MM.1S (cell line): ENCODE data around the gene LOXL4.

Source experiments
- DNase-seq: peaks from one replicate; pipeline ENCODE4 v3.0.0-alpha.2; 2015
- H2AFZ ChIP-seq: fragments of 300-600 bp; sonication (generic); 2 replicates; pipeline ENCODE4 v1.6.0; 2016; ENCODE audit warnings: antibody characterized with exemption, low read length
- H3F3A ChIP-seq: fragments of 300-600 bp; sonication (generic); 2 replicates; pipeline ENCODE4 v1.6.1; 2016; ENCODE audit warnings: mild to moderate bottlenecking, antibody characterized with exemption, low read length, moderate library complexity, mixed read lengths; ENCODE audit not compliant: insufficient read depth
- H3K27ac ChIP-seq: fragments of 300-600 bp; sonication (generic); 2 replicates; pipeline ENCODE4 v1.5.1; 2016; ENCODE audit warnings: mild to moderate bottlenecking, low read length
- H3K27me3 ChIP-seq: fragments of 300-600 bp; sonication (generic); replicated peaks from 2 replicates; pipeline ENCODE4 v1.6.0; 2016; ENCODE audit warnings: low read length; ENCODE audit not compliant: insufficient read depth
- H3K36me3 ChIP-seq: fragments of 300-600 bp; sonication (generic); replicated peaks from 2 replicates; pipeline ENCODE4 v1.6.1; 2016; ENCODE audit warnings: mild to moderate bottlenecking, low read length, mixed read lengths; ENCODE audit not compliant: insufficient read depth
- H3K4me1 ChIP-seq: fragments of 300-600 bp; sonication (generic); 2 replicates; pipeline ENCODE4 v1.6.1; 2016; ENCODE audit warnings: low read length, mixed read lengths
- H3K4me2 ChIP-seq: fragments of 300-600 bp; sonication (generic); 2 replicates; pipeline ENCODE4 v1.6.0; 2016; ENCODE audit warnings: low read depth, low read length
- H3K4me3 ChIP-seq: fragments of 300-600 bp; sonication (generic); 2 replicates; pipeline ENCODE4 v1.5.1; 2016; ENCODE audit warnings: low read length, mixed read lengths
- H3K79me2 ChIP-seq: fragments of 300-600 bp; sonication (generic); 2 replicates; pipeline ENCODE4 v1.6.1; 2016; ENCODE audit warnings: mixed run types, low read length, mixed read lengths
- H3K9ac ChIP-seq: fragments of 300-600 bp; sonication (generic); 2 replicates; pipeline ENCODE4 v1.6.1; 2016; ENCODE audit warnings: low read length, mixed read lengths
- H3K9me2 ChIP-seq: fragments of 300-600 bp; sonication (generic); replicated peaks from 2 replicates; pipeline ENCODE4 v1.6.1; 2016; ENCODE audit warnings: mild to moderate bottlenecking, low read length, mixed read lengths; ENCODE audit not compliant: insufficient read depth
- H3K9me3 ChIP-seq: fragments of 300-600 bp; sonication (generic); replicated peaks from 2 replicates; pipeline ENCODE4 v1.6.1; 2016; ENCODE audit warnings: mild to moderate bottlenecking, low read length, mixed read lengths; ENCODE audit not compliant: insufficient read depth
- H4K20me1 ChIP-seq: fragments of 300-600 bp; sonication (generic); 2 replicates; pipeline ENCODE4 v1.6.1; 2016; ENCODE audit warnings: mild to moderate bottlenecking, low read length, moderate library complexity, mixed read lengths; ENCODE audit not compliant: insufficient read depth
- CTCF ChIP-seq: fragments of 300-600 bp; sonication (generic); IDR thresholded peaks from 2 replicates; pipeline ENCODE4 v1.5.1; 2016; ENCODE audit warnings: antibody characterized with exemption, low read length, mixed read lengths
- EZH2 ChIP-seq: fragments of 300-600 bp; sonication (generic); optimal IDR thresholded peaks from 2 replicates; pipeline ENCODE3; 2017; ENCODE audit warnings: low read depth, mild to moderate bottlenecking, antibody characterized with exemption, low read length, mixed read lengths
- EZH2phosphoT487 ChIP-seq: fragments of 300-600 bp; sonication (generic); IDR thresholded peaks from 2 replicates; pipeline ENCODE4 v1.6.1; 2018; ENCODE audit warnings: antibody characterized with exemption, low read length

Gene LOXL4

GRCh38 chr10:98314532-98315284 lies 46.7 kb upstream of the LOXL4 start:
- Histone ChIP-seq H3K9ac (no peak overlapping the region), H3K4me3 (no peak overlapping the region), H3K79me2 (no peaks in the 10 kb centered on the region), H3K9me2 (no peaks in the 10 kb centered on the region), H3F3A (no peaks in the 10 kb centered on the region), H3K4me2 (no peak overlapping the region), H3K4me1 (peaks cover 12% of the 10 kb centered on the region), H2AFZ (no peak overlapping the region), H4K20me1 (no peaks in the 10 kb centered on the region), H3K9me3 (no peaks in the 10 kb centered on the region), H3K27ac (no peak overlapping the region), H3K36me3 (no peaks in the 10 kb centered on the region), H3K27me3 (no peaks in the 10 kb centered on the region)
- TF ChIP-seq EZH2 (no peak), EZH2phosphoT487 (no peak), CTCF (no peak)
- no peak for DNase-seq

- H3K4me2 ChIP-seq = no peak overlapping the region
- H3K27ac ChIP-seq = no peak overlapping the region
- no peak overlapping the region for H3K4me3 ChIP-seq
- H3F3A ChIP-seq = no peaks in the 10 kb centered on the region
- no peaks in the 10 kb centered on the region for H3K9me3 ChIP-seq
- no peak overlapping the region for H3K9ac ChIP-seq
- no peaks in the 10 kb centered on the region for H3K36me3 ChIP-seq
- H2AFZ ChIP-seq = no peak overlapping the region
- H3K9me2 ChIP-seq = no peaks in the 10 kb centered on the region
- H4K20me1 ChIP-seq = no peaks in the 10 kb centered on the region
- no peaks in the 10 kb centered on the region for H3K27me3 ChIP-seq
- no peak for TF ChIP-seq EZH2
- TF ChIP-seq CTCF = no peak
- TF ChIP-seq EZH2phosphoT487 = no peak
- H3K79me2 ChIP-seq = no peaks in the 10 kb centered on the region
- peaks cover 13% of the 10 kb centered on the region for H3K4me1 ChIP-seq
- DNase-seq = no peak
Measured at GRCh38 chr10:98313598-98313997, 45.6 kb upstream of the LOXL4 start.

GRCh38 chr10:98312822-98313221 lies 44.8 kb upstream of the LOXL4 start:
- Histone ChIP-seq H4K20me1 (no peaks in the 10 kb centered on the region), H3K79me2 (no peaks in the 10 kb centered on the region), H3F3A (no peaks in the 10 kb centered on the region), H3K9me3 (no peaks in the 10 kb centered on the region), H2AFZ (no peak overlapping the region), H3K36me3 (no peaks in the 10 kb centered on the region), H3K4me2 (no peak overlapping the region), H3K9ac (no peak overlapping the region), H3K27ac (no peak overlapping the region), H3K27me3 (no peaks in the 10 kb centered on the region), H3K4me1 (peaks cover 13% of the 10 kb centered on the region), H3K4me3 (no peak overlapping the region), H3K9me2 (no peaks in the 10 kb centered on the region)
- TF ChIP-seq EZH2 = no peak
- TF ChIP-seq EZH2phosphoT487 = no peak
- TF ChIP-seq CTCF = no peak
- no peak for DNase-seq
